Esophagus muscularis mucosa (tissue), 4 donors: ENCODE data around the gene PLD1. TPM values are rescaled to one million over a fixed set of nuclear protein-coding genes. Genes with fewer than 3 reads are reported as not detected.

ENCODE experiments used
- DNase-seq: peaks from one replicate; pipeline ENCODE4 v3.0.0-alpha.2; 2017; ENCODE audit errors: extremely low spot score
- H3K27ac ChIP-seq, 4 donors: fragments of 200-600 bp; sonication (generic); replicated peaks in 1 of 4; 1 replicate in 3 of 4; 2 replicates in 1 of 4; pipeline ENCODE4 v1.5.1; 2016 to 2019; ENCODE audit warnings: mild to moderate bottlenecking in 1 of 4
- H3K27me3 ChIP-seq, 4 donors: fragments of 200-600 bp; sonication (generic); one replicate each; pipeline versions ENCODE4 v1.5.1 to v1.6.0; 2016 to 2019
- H3K36me3 ChIP-seq, 4 donors: fragments of 200-600 bp; sonication (generic); one replicate each; pipeline ENCODE4 v1.5.1; 2016 to 2019
- H3K4me1 ChIP-seq, 4 donors: fragments of 200-600 bp; sonication (generic); one replicate each; pipeline ENCODE4 v1.5.1; 2016 to 2019
- H3K4me3 ChIP-seq, 4 donors: fragments of 200-600 bp; sonication (generic); 1 replicate in 2 of 4; 2 replicates in 2 of 4; pipeline ENCODE4 v1.5.1; 2016 to 2019; ENCODE audit warnings: mild to moderate bottlenecking in 4 of 4, moderate library complexity in 1 of 4
- H3K9me3 ChIP-seq, 4 donors: fragments of 200-600 bp; sonication (generic); 1 replicate in 3 of 4; 2 replicates in 1 of 4; pipeline ENCODE4 v1.5.1; 2016 to 2019
- CTCF ChIP-seq, 3 experiments: fragments of 200-600 bp in 2 of 3; fragments of 450-650 bp in 1 of 3; sonication (generic) in 2 of 3; IDR thresholded peaks; one replicate each; pipeline ENCODE4 v1.5.1; 2017 to 2019; ENCODE audit warnings: antibody characterized with exemption in 3 of 3, mild to moderate bottlenecking in 2 of 3, moderate library complexity in 1 of 3
- EP300 ChIP-seq: sonication (generic); formaldehyde crosslinking; IDR thresholded peaks from one replicate; pipeline ENCODE4 v1.6.1; 2017; ENCODE audit warnings: antibody characterized with exemption
- POLR2A ChIP-seq: fragments of 450-650 bp; IDR thresholded peaks from one replicate; pipeline ENCODE4 v1.6.1; 2017; ENCODE audit warnings: antibody characterized with exemption, moderate library complexity, mild to moderate bottlenecking, low read depth
- POLR2AphosphoS5 ChIP-seq, 2 donors: sonication (generic); formaldehyde crosslinking; IDR thresholded peaks; one replicate each; pipeline ENCODE4 v1.6.1; 2017; ENCODE audit warnings: antibody characterized with exemption in 2 of 2
- whole genome bisulfite sequencing: methylation state at CpG from one replicate; pipeline ENCODE4 v1.1.5; 2018; 5-methylcytosine and 5-hydroxymethylcytosine counted together
- intact Hi-C: fragments of 100-400 bp; cut with DNase I; formaldehyde crosslinking; loops from one replicate; pipeline ENCODE4 v1.15.1; 2023
- total RNA-seq, 4 donors: library from RNA; depleted of rRNA; stranded (reverse); fragments of >200 nt; gene quantifications; one replicate each; pipeline versions ENCODE4 v1.1.0 to v1.2.1, GENCODE V29; 2016

The PLD1 gene
- total RNA-seq, 4 donors from 2014 or later, result 12.4 to 21.1 (median 18.5) TPM

- TF ChIP-seq CTCF (IDR thresholded peaks at IDR 0.05) (no peak), EP300 (no peak), POLR2A (no peak), POLR2AphosphoS5 (IDR thresholded peaks at IDR 0.05) (no peak)
These were observed 120.0 kb downstream of the PLD1 start for GRCh38 chr3:171690281-171690680.

GRCh38 chr3:171688593-171688992 lies 121.7 kb downstream of the PLD1 start:
- H3K36me3 ChIP-seq, result peaks cover 0 to 57% (median 8%) of the 10 kb centered on the region in 4 donors
- no peaks in the 10 kb centered on the region for H3K9me3 ChIP-seq
- no peak overlapping the region for H3K4me3 ChIP-seq
- H3K4me1 ChIP-seq, result peaks cover 7 to 18% (median 16%) of the 10 kb centered on the region in 4 donors
- no peak for DNase-seq
- WGBS, result 82% methylated on average over 8 of the region's 8 CpGs
- no peaks in the 10 kb centered on the region for H3K27me3 ChIP-seq
- TF ChIP-seq POLR2A (no peak), EP300 (no peak), POLR2AphosphoS5 (IDR thresholded peaks at IDR 0.05) (no peak), CTCF (IDR thresholded peaks at IDR 0.05) (no peak)
- peak overlapping the region in 2 of 4 donors; percentile 5 to 15 for H3K27ac ChIP-seq
- intact Hi-C loops, result no loop called here

More at GRCh38 chr3:171690281-171690680, 120.0 kb downstream of the PLD1 start:
- no peak overlapping the region for H3K4me3 ChIP-seq
- no peak overlapping the region for H3K27ac ChIP-seq
- no peaks in the 10 kb centered on the region for H3K9me3 ChIP-seq
- DNase-seq, result no peak
- H3K27me3 ChIP-seq, result no peaks in the 10 kb centered on the region
- peaks cover 7 to 25% (median 24%) of the 10 kb centered on the region in 4 donors for H3K4me1 ChIP-seq
- intact Hi-C loops, result no loop called here
- H3K36me3 ChIP-seq, result peaks cover 0 to 51% (median 4%) of the 10 kb centered on the region in 4 donors

- TF ChIP-seq POLR2A (no peak), EP300 (no peak), POLR2AphosphoS5 (IDR thresholded peaks at IDR 0.05) (no peak), CTCF (IDR thresholded peaks at IDR 0.05) (no peak)
- Histone ChIP-seq H3K9me3 (no peaks in the 10 kb centered on the region), H3K27ac (peak overlapping the region in 1 of 4 donors; percentile 15), H3K36me3 (peaks cover 0 to 54% (median 8%) of the 10 kb centered on the region in 4 donors), H3K27me3 (no peaks in the 10 kb centered on the region), H3K4me3 (no peak overlapping the region), H3K4me1 (peaks cover 7 to 18% (median 16%) of the 10 kb centered on the region in 4 donors)
- DNase-seq, result no peak
- intact Hi-C loops, result no loop called here
These were observed 122.3 kb downstream of the PLD1 start for GRCh38 chr3:171688002-171688401.

GRCh38 chr3:171687581-171687980 lies 122.7 kb downstream of the PLD1 start:
- no peaks in the 10 kb centered on the region for H3K27me3 ChIP-seq
- H3K27ac ChIP-seq, result no peak overlapping the region
- no peak for TF ChIP-seq EP300
- no peak for TF ChIP-seq CTCF (IDR thresholded peaks at IDR 0.05)
- no peak for TF ChIP-seq POLR2AphosphoS5 (IDR thresholded peaks at IDR 0.05)
- TF ChIP-seq POLR2A, result no peak
- intact Hi-C loops, result no loop called here
- H3K4me1 ChIP-seq, result peaks cover 7 to 18% (median 16%) of the 10 kb centered on the region in 4 donors
- peaks cover 0 to 50% (median 7%) of the 10 kb centered on the region in 4 donors for H3K36me3 ChIP-seq
- no peak overlapping the region for H3K4me3 ChIP-seq
- DNase-seq, result no peak
- no peaks in the 10 kb centered on the region for H3K9me3 ChIP-seq

GRCh38 chr3:171687064-171687463 lies 123.2 kb downstream of the PLD1 start:
- 85% methylated on average over 5 of the region's 5 CpGs for WGBS
- intact Hi-C loops, result no loop called here
- no peak for TF ChIP-seq CTCF (IDR thresholded peaks at IDR 0.05)
- TF ChIP-seq EP300, result no peak
- no peak for TF ChIP-seq POLR2AphosphoS5 (IDR thresholded peaks at IDR 0.05)
- no peak for TF ChIP-seq POLR2A
- DNase-seq, result no peak
- peaks cover 7 to 18% (median 16%) of the 10 kb centered on the region in 4 donors for H3K4me1 ChIP-seq
- H3K27me3 ChIP-seq, result no peaks in the 10 kb centered on the region
- H3K27ac ChIP-seq, result no peak overlapping the region
- H3K4me3 ChIP-seq, result no peak overlapping the region
- peaks cover 0 to 44% (median 4%) of the 10 kb centered on the region in 4 donors for H3K36me3 ChIP-seq
- no peaks in the 10 kb centered on the region for H3K9me3 ChIP-seq
